IMR-90 (cell line): ENCODE results near the gene ATG9A. TPM values are rescaled to one million over a fixed set of nuclear protein-coding genes. Genes with fewer than 3 reads are reported as not detected.

Experiments used
- ATAC-seq: fragments of 200-7000 bp; cut with Tn5 transposase; 2 replicates; pipeline ENCODE4 v1.9.1; 2020; ENCODE audit warnings: low read depth, mild to moderate bottlenecking, moderate library complexity
- BruUV-seq: library from RNA; stranded (reverse); fragments of 400-500 nt; replicated peaks from 2 replicates; lab custom pipeline; 2021; lab: Mats Ljungman, UMichigan
- CTCF ChIA-PET: fragments of 300-600 bp; formaldehyde crosslinking; extraction: SDS; loops from one replicate; lab custom pipeline; 2021; ENCODE audit warnings: antibody characterized with exemption; lab: Yijun Ruan, JAX
- POLR2A ChIA-PET: fragments of 300-600 bp; sonication (Branson Sonifier 250); formaldehyde crosslinking; loops from one replicate; lab custom pipeline; 2022; ENCODE audit warnings: antibody characterized with exemption; ENCODE audit not compliant: unreplicated experiment; lab: Charles Lee
- DNase-seq: peaks from one replicate; pipeline ENCODE4 v3.0.0; 2013
- H2AFZ ChIP-seq: replicated peaks from 2 replicates; pipeline ENCODE3; 2013; ENCODE audit warnings: low read length, mild to moderate bottlenecking; ENCODE audit not compliant: poor library complexity
- H2AK5ac ChIP-seq: 2 replicates; pipeline ENCODE4 v1.6.1; 2013; ENCODE audit warnings: low read depth, low read length, inconsistent platforms
- H2AK9ac ChIP-seq: replicated peaks from 2 replicates; pipeline ENCODE3; 2013; ENCODE audit warnings: mild to moderate bottlenecking, low read depth, low read length, moderate library complexity; ENCODE audit not compliant: poor library complexity
- H2BK120ac ChIP-seq: 2 replicates; pipeline ENCODE4 v1.6.1; 2013; ENCODE audit warnings: low read depth, low read length, inconsistent platforms
- H2BK15ac ChIP-seq: 3 replicates; pipeline ENCODE4 v1.6.1; 2013; ENCODE audit warnings: low read depth, low read length, inconsistent platforms
- H2BK20ac ChIP-seq: 2 replicates; pipeline ENCODE4 v1.6.1; 2013; ENCODE audit warnings: low read depth, mild to moderate bottlenecking, inconsistent platforms, low read length, moderate library complexity
- H2BK5ac ChIP-seq: 2 replicates; pipeline ENCODE4 v1.6.1; 2013; ENCODE audit warnings: mild to moderate bottlenecking, low read depth, low read length, inconsistent platforms; ENCODE audit not compliant: poor library complexity, severe bottlenecking
- H3K14ac ChIP-seq: replicated peaks from 2 replicates; pipeline ENCODE4 v1.6.1; 2013; ENCODE audit warnings: low read depth, low read length, inconsistent platforms
- H3K18ac ChIP-seq: 2 replicates; pipeline ENCODE4 v1.6.1; 2013; ENCODE audit warnings: low read depth, low read length, control low read depth
- H3K23ac ChIP-seq: 2 replicates; pipeline ENCODE4 v1.6.1; 2013; ENCODE audit warnings: low read depth, low read length, inconsistent platforms
- H3K27ac ChIP-seq: 2 replicates; pipeline ENCODE4 v1.5.1; 2013; ENCODE audit warnings: mild to moderate bottlenecking, control low read depth, low read length; ENCODE audit not compliant: insufficient read depth
- H3K27me3 ChIP-seq: 2 replicates; pipeline ENCODE4 v1.6.1; 2013; ENCODE audit warnings: low read length; ENCODE audit not compliant: control insufficient read depth, insufficient read depth
- H3K36me3 ChIP-seq: 2 replicates; pipeline ENCODE4 v1.6.1; 2013; ENCODE audit warnings: low read length, mixed read lengths; ENCODE audit not compliant: control insufficient read depth, insufficient read depth
- H3K4ac ChIP-seq: 2 replicates; pipeline ENCODE4 v1.6.1; 2013; ENCODE audit warnings: low read depth, low read length, inconsistent platforms
- H3K4me1 ChIP-seq: 2 replicates; pipeline ENCODE4 v1.6.1; 2013; ENCODE audit warnings: low read length, mixed read lengths; ENCODE audit not compliant: control insufficient read depth, insufficient read depth
- H3K4me2 ChIP-seq: 2 replicates; pipeline ENCODE4 v1.6.1; 2013; ENCODE audit warnings: low read depth, mild to moderate bottlenecking, control low read depth, low read length, moderate library complexity
- H3K4me3 ChIP-seq: 2 replicates; pipeline ENCODE4 v1.5.1; 2013; ENCODE audit warnings: low read depth, mild to moderate bottlenecking, control low read depth, low read length, moderate library complexity; ENCODE audit not compliant: insufficient read depth
- H3K56ac ChIP-seq: 2 replicates; pipeline ENCODE4 v1.6.1; 2013; ENCODE audit warnings: low read length, inconsistent platforms; ENCODE audit not compliant: insufficient read depth; ENCODE audit errors: extremely low read depth
- H3K79me1 ChIP-seq, 2 experiments: 2 replicates each; pipeline ENCODE4 v1.6.1; 2013; ENCODE audit warnings: low read length in 2 of 2, inconsistent platforms in 1 of 2, low read depth in 1 of 2
- H3K9ac ChIP-seq: 2 replicates; pipeline ENCODE4 v1.6.1; 2013; ENCODE audit warnings: low read depth, low read length, control low read depth
- H3K9me1 ChIP-seq: 2 replicates; pipeline ENCODE4 v1.6.1; 2013; ENCODE audit warnings: low read length, inconsistent platforms; ENCODE audit not compliant: insufficient read depth
- H3K9me3 ChIP-seq: 2 replicates; pipeline ENCODE4 v1.6.1; 2013; ENCODE audit warnings: low read length; ENCODE audit not compliant: control insufficient read depth, insufficient read depth
- H4K20me1 ChIP-seq: 2 replicates; pipeline ENCODE4 v1.6.1; 2013; ENCODE audit warnings: low read length, inconsistent platforms; ENCODE audit not compliant: insufficient read depth
- H4K5ac ChIP-seq: 2 replicates; pipeline ENCODE4 v1.6.1; 2013; ENCODE audit warnings: mild to moderate bottlenecking, low read depth, low read length, control low read depth
- H4K8ac ChIP-seq, 2 experiments: 2 replicates each; pipeline ENCODE4 v1.6.1; 2013; ENCODE audit warnings: low read depth in 2 of 2, low read length in 2 of 2, control low read depth in 1 of 2, inconsistent platforms in 1 of 2
- H4K91ac ChIP-seq: 2 replicates; pipeline ENCODE4 v1.6.1; 2013; ENCODE audit warnings: low read depth, low read length, inconsistent platforms; ENCODE audit not compliant: insufficient read depth
- BHLHE40 ChIP-seq: fragments of 150-350 bp; IDR thresholded peaks from 2 replicates; pipeline ENCODE4 v1.6.1; 2016; ENCODE audit warnings: mild to moderate bottlenecking, low read depth, low read length
- FOS ChIP-seq: fragments of 150-350 bp; IDR thresholded peaks from 2 replicates; pipeline ENCODE4 v1.6.1; 2016; ENCODE audit warnings: low read depth, low read length
- MXI1 ChIP-seq: IDR thresholded peaks from 2 replicates; pipeline ENCODE4 v1.6.1; 2012; ENCODE audit warnings: low read depth, mild to moderate bottlenecking, low read length, moderate library complexity, borderline replicate concordance
- RAD21 ChIP-seq: IDR thresholded peaks from 2 replicates; pipeline ENCODE4 v1.6.1; 2012; ENCODE audit warnings: low read length, improper control_type of control experiment
- SMC3 ChIP-seq: fragments of 150-350 bp; IDR thresholded peaks from 2 replicates; pipeline ENCODE4 v1.6.1; 2016; ENCODE audit warnings: low read depth, mild to moderate bottlenecking, antibody characterized with exemption, low read length, moderate library complexity
- WGBS, 2 experiments: methylation state at CpG; one replicate each; pipeline versions ENCODE4 v1.1.5 to v1.1.7; 2013; ENCODE audit warnings: missing lambda C conversion rate in 2 of 2; ENCODE audit not compliant: insufficient read length in 1 of 2; ENCODE audit errors: extremely low coverage in 2 of 2; 5-methylcytosine and 5-hydroxymethylcytosine counted together
- dilution Hi-C: fragments of 300-500 bp; cut with HindIII; formaldehyde crosslinking; loops from one replicate; pipeline ENCODE4 v1.14.3; 2018; ENCODE audit warnings: low sequenced_read_pairs; ENCODE audit not compliant: unreplicated experiment
- in situ Hi-C: fragments of 300-500 bp; cut with MboI; formaldehyde crosslinking; loops from 3 replicates; pipeline ENCODE4 v1.14.3; 2019; ENCODE audit warnings: low sequenced_read_pairs, inconsistent platforms, mixed read lengths
- intact Hi-C: fragments of 100-400 bp; cut with micrococcal nuclease; formaldehyde crosslinking; loops from 2 replicates; pipeline ENCODE4 v1.10.0; 2022
- polyA plus RNA-seq, 3 experiments: library from polyadenylated mRNA; depleted of rRNA; stranded (reverse); fragments of >200 nt; gene quantifications; 2 replicates each; pipeline ENCODE4 v1.2.3, GENCODE V29; 2012; ENCODE audit warnings: low replicate concordance in 1 of 3
- total RNA-seq: library from RNA; depleted of rRNA; stranded (reverse); fragments of >200 nt; gene quantifications from 2 replicates; pipeline ENCODE4 v1.2.3, GENCODE V29; 2012

ATG9A gene
- total and polyA plus RNA-seq, 2 of the 4 experiments (the other 2 are of a cell fraction): 35.1 to 58.3 TPM

- POLR2A ChIA-PET: interaction anchor here (0.6 kb wide), 1 partner anchor 43 kb away, joined by 8 read pairs; no protein-coding TSS in a partner anchor
- BruUV-seq: no TSS peak
- H3K4me3 ChIP-seq: no peak overlapping the region; the same call in 1 of the 2 replicates
These were observed 49.3 kb upstream of the ATG9A start for GRCh38 chr2:219278655-219279150.

More at GRCh38 chr2:219278655-219279150, 49.3 kb upstream of the ATG9A start:
- Histone ChIP-seq H2BK20ac (peak overlapping the region; percentile 91), H2AFZ (peak overlapping the region; percentile 37), H4K5ac (peak overlapping the region; percentile 90), H3K4me2 (peak overlapping the region; percentile 53), H3K18ac (peak overlapping the region; percentile 68), H2BK120ac (peak overlapping the region; percentile 96), H3K9ac (peak overlapping the region; percentile 41), H2AK5ac (peak overlapping the region; percentile 96; the same call in 1 of the 2 replicates), H3K9me3 (no peaks in the 10 kb centered on the region), H4K8ac (peak overlapping the region; percentile 87; a peak in 3 of 4 replicates), H2BK15ac (peak overlapping the region; percentile 72; the same call in 2 of the 3 replicates), H3K56ac (peak overlapping the region; percentile 64), H3K4me1 (peaks cover 20% of the 10 kb centered on the region), H2AK9ac (peak overlapping the region; percentile 48), H3K4ac (peak overlapping the region; percentile 85), H4K20me1 (no peaks in the 10 kb centered on the region), H3K27me3 (no peaks in the 10 kb centered on the region), H4K91ac (peak overlapping the region; percentile 67), H3K14ac (peak overlapping the region; percentile 88), H3K79me1 (peaks cover 16 to 30% of the 10 kb centered on the region in 2 experiments), H2BK5ac (peak overlapping the region; percentile 77), H3K23ac (peak overlapping the region; percentile 83; the same call in 1 of the 2 replicates), H3K9me1 (peaks cover 14% of the 10 kb centered on the region), H3K36me3 (peaks cover 30% of the 10 kb centered on the region), H3K27ac (peak overlapping the region; percentile 73)
- dilution Hi-C loops: no loop called here
- intact Hi-C loops: loop anchor here (1.0 to 5.0 kb wide), 3 partner anchors 11 to 101 kb away; partner anchors contain the start of genes ABCB6, CNPPD1 and RETREG2
- CTCF ChIA-PET: interaction anchor here (0.6 to 3.2 kb wide), 9 partner anchors 9 to 107 kb away, joined by 3 to 29 read pairs (median 3); partner anchors contain the start of gene CNPPD1
- TF ChIP-seq RAD21: peak; percentile 32; the same call in 1 of the 2 replicates
- peak; percentile 97 for TF ChIP-seq FOS
- TF ChIP-seq MXI1: no peak
- peak; percentile 11; the same call in 1 of the 2 replicates for TF ChIP-seq SMC3
- TF ChIP-seq BHLHE40: no peak
- in situ Hi-C loops: no loop called here
- 0% methylated on average over 1 of the region's 9 CpGs; no CpG with 5 or more reads in 1 of the 2 experiments for WGBS, 2 experiments
- no peak for DNase-seq
- no peak for ATAC-seq
